HepG2 (cell line): Measurements from ENCODE around the gene CNPY1.

Experiments used
- MAFK ChIP-seq, 2 experiments: IDR thresholded peaks in 1 of 2; conservative IDR thresholded peaks in 1 of 2; 2 replicates each; pipeline ENCODE4 v1.6.1; 2011; ENCODE audit warnings: improper control_type of control experiment in 2 of 2, low read length in 2 of 2
- RAD21 ChIP-seq: fragments of 450-650 bp; formaldehyde crosslinking; IDR thresholded peaks from 2 replicates; pipeline ENCODE4 v1.5.0; 2020; ENCODE audit warnings: mild to moderate bottlenecking
- SMARCE1 ChIP-seq: fragments of 450-650 bp; IDR thresholded peaks from 2 replicates; pipeline ENCODE4 v1.6.1; 2017; ENCODE audit warnings: borderline replicate concordance
- SMYD3 ChIP-seq: sonication (generic); formaldehyde crosslinking; IDR thresholded peaks from 2 replicates; pipeline ENCODE4 v1.8.1; 2023; ENCODE audit warnings: mild to moderate bottlenecking, missing genetic modification reagents
- SUZ12 ChIP-seq: fragments of 150-350 bp; IDR thresholded peaks from 2 replicates; pipeline ENCODE4 v1.6.1; 2014; ENCODE audit warnings: low read depth, low read length
- TAF1 ChIP-seq: sonication (generic); formaldehyde crosslinking; IDR thresholded peaks from 2 replicates; pipeline ENCODE4 v1.4.0; 2020; ENCODE audit warnings: missing genetic modification reagents
- TBL1XR1 ChIP-seq: fragments of 150-350 bp; IDR thresholded peaks from 2 replicates; pipeline ENCODE4 v1.6.1; 2014; ENCODE audit warnings: borderline replicate concordance, low read length; ENCODE audit not compliant: partially characterized antibody
- TOE1 ChIP-seq: sonication (generic); formaldehyde crosslinking; IDR thresholded peaks from 2 replicates; pipeline ENCODE4 v1.4.0; 2020; ENCODE audit warnings: mild to moderate bottlenecking, missing genetic modification reagents
- ZNF12 ChIP-seq: sonication (generic); formaldehyde crosslinking; IDR thresholded peaks from 2 replicates; pipeline ENCODE4 v1.5.0; 2020; ENCODE audit warnings: missing genetic modification reagents
- ZNF747 ChIP-seq: sonication (generic); formaldehyde crosslinking; IDR thresholded peaks from 2 replicates; pipeline ENCODE4 v1.8.1; 2023; ENCODE audit warnings: missing genetic modification reagents, mild to moderate bottlenecking, borderline replicate concordance
- TF ChIP-seq, protein P1 (sequence below): sonication (generic); formaldehyde crosslinking; IDR thresholded peaks from 2 replicates; pipeline ENCODE4 v1.5.0; 2020; ENCODE audit warnings: mild to moderate bottlenecking, missing genetic modification reagents, moderate library complexity
- TF ChIP-seq, protein P2 (sequence below), 2 experiments: IDR thresholded peaks; 2 replicates each; pipeline ENCODE4 v1.6.1; 2011 to 2012; ENCODE audit warnings: low read length in 2 of 2, borderline replicate concordance in 1 of 2, low read depth in 1 of 2, mild to moderate bottlenecking in 1 of 2, moderate library complexity in 1 of 2
- TF ChIP-seq, protein P3 (sequence below): sonication (generic); formaldehyde crosslinking; IDR thresholded peaks from 2 replicates; pipeline ENCODE4 v1.8.0; 2022; ENCODE audit warnings: missing genetic modification reagents, mild to moderate bottlenecking, borderline replicate concordance
- TF ChIP-seq, protein P4 (sequence below): IDR thresholded peaks from 2 replicates; pipeline ENCODE4 v1.6.1; 2012; ENCODE audit warnings: inconsistent platforms

DNA sequence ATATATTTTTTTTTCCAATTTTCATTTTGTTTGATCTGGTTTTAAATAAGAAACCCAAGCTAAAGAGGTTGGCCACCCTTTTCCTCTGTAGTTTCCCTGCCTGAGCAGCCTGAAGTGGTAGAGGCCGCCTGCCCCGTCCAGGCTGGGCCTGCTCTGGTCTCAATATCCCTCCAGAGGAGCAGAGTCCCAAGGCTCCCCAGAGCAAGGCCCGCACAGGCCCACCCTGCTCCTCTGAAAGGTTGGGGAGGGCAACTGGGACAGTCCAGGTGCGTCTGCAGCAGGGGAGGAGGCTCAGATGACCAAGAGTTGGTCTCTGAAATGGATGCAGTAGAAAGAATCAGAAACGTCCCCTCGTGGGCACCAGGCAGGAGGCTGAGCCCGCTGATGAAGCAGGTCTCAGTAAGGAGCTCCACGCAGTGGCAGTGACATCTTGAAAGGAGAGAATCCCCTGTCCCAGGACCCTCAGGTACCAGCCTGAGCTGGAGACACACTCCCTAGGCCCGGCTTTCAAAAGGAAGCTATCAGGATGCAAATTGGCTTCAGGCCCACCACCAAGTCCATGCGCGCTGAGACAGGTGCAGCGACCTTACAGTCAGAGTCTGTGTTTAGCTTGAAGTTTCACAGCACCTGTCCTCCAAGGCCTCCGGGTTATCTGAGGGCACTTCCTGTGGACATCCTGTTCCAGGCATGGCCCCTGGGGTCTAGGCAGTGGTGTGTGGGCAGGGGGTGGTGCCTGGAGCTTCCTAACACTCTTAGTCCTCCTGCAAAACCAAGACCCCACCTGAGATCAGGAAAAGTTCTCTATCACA, 50.7 kb downstream of the CNPY1 start:
- TF ChIP-seq, protein P1, sequence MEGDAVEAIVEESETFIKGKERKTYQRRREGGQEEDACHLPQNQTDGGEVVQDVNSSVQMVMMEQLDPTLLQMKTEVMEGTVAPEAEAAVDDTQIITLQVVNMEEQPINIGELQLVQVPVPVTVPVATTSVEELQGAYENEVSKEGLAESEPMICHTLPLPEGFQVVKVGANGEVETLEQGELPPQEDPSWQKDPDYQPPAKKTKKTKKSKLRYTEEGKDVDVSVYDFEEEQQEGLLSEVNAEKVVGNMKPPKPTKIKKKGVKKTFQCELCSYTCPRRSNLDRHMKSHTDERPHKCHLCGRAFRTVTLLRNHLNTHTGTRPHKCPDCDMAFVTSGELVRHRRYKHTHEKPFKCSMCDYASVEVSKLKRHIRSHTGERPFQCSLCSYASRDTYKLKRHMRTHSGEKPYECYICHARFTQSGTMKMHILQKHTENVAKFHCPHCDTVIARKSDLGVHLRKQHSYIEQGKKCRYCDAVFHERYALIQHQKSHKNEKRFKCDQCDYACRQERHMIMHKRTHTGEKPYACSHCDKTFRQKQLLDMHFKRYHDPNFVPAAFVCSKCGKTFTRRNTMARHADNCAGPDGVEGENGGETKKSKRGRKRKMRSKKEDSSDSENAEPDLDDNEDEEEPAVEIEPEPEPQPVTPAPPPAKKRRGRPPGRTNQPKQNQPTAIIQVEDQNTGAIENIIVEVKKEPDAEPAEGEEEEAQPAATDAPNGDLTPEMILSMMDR (CRISPR knock-in tag) = no peak
- TF ChIP-seq MAFK (conservative IDR thresholded peaks at IDR 0.05 in 1 of 2, IDR thresholded peaks at IDR 0.05 in 1 of 2; ENCODE audit: low read length in 2 of 2) (no peak), TBL1XR1 (no peak), ZNF747 (CRISPR knock-in tag) (no peak), TAF1 (no peak), ZNF12 (no peak), RAD21 (no peak), SMARCE1 (no peak), SMYD3 (CRISPR knock-in tag) (no peak), TOE1 (no peak), SUZ12 (no peak)
- TF ChIP-seq, protein P2, sequence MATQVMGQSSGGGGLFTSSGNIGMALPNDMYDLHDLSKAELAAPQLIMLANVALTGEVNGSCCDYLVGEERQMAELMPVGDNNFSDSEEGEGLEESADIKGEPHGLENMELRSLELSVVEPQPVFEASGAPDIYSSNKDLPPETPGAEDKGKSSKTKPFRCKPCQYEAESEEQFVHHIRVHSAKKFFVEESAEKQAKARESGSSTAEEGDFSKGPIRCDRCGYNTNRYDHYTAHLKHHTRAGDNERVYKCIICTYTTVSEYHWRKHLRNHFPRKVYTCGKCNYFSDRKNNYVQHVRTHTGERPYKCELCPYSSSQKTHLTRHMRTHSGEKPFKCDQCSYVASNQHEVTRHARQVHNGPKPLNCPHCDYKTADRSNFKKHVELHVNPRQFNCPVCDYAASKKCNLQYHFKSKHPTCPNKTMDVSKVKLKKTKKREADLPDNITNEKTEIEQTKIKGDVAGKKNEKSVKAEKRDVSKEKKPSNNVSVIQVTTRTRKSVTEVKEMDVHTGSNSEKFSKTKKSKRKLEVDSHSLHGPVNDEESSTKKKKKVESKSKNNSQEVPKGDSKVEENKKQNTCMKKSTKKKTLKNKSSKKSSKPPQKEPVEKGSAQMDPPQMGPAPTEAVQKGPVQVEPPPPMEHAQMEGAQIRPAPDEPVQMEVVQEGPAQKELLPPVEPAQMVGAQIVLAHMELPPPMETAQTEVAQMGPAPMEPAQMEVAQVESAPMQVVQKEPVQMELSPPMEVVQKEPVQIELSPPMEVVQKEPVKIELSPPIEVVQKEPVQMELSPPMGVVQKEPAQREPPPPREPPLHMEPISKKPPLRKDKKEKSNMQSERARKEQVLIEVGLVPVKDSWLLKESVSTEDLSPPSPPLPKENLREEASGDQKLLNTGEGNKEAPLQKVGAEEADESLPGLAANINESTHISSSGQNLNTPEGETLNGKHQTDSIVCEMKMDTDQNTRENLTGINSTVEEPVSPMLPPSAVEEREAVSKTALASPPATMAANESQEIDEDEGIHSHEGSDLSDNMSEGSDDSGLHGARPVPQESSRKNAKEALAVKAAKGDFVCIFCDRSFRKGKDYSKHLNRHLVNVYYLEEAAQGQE (IDR thresholded peaks at IDR 0.05; ENCODE audit: borderline replicate concordance in 1 of 2, low read depth in 1 of 2, low read length in 2 of 2) = no peak
- TF ChIP-seq, protein P3, sequence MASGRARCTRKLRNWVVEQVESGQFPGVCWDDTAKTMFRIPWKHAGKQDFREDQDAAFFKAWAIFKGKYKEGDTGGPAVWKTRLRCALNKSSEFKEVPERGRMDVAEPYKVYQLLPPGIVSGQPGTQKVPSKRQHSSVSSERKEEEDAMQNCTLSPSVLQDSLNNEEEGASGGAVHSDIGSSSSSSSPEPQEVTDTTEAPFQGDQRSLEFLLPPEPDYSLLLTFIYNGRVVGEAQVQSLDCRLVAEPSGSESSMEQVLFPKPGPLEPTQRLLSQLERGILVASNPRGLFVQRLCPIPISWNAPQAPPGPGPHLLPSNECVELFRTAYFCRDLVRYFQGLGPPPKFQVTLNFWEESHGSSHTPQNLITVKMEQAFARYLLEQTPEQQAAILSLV = no peak
- TF ChIP-seq, protein P4, sequence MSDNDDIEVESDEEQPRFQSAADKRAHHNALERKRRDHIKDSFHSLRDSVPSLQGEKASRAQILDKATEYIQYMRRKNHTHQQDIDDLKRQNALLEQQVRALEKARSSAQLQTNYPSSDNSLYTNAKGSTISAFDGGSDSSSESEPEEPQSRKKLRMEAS = no peak
